Stimulated activated naive CD4-positive, alpha-beta T cell (primary cell): ENCODE measurements around the gene SUCLA2.
"Not testable (repeated sequence)": the region's sequence is repeated elsewhere in the genome, so short reads cannot be mapped to it uniquely, and the experiment has no call there.

Source experiments
- DNase-seq, 6 experiments: peaks; one replicate each; lab custom pipeline; 2025; lab: John Stamatoyannopoulos, UW

SUCLA2 gene

DNA sequence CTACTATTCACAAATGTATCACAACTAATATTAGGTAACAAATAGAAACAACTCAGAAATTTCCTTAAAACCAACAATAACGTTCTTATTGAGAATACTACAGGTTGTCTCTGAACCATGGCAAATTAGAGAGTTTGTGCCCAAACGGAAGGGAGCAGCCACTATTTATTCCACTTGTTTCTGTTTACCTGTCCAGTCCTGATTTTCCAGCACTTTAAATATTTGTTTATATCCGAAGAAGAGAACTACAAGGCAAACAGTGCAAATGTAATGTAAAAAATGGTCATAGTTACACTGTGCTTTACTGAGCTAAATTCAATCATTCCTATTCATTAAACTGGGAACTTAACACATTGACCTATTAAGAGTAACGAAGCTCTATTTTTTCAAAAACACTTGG, 9.2 kb downstream of the SUCLA2 start:
- no peak for DNase-seq

GRCh38 chr13:47990920-47991466, 10.1 kb downstream of the SUCLA2 start:
- no peak for DNase-seq

GRCh38 chr13:47990427-47990826, 10.6 kb downstream of the SUCLA2 start:
- no peak for DNase-seq

DNA sequence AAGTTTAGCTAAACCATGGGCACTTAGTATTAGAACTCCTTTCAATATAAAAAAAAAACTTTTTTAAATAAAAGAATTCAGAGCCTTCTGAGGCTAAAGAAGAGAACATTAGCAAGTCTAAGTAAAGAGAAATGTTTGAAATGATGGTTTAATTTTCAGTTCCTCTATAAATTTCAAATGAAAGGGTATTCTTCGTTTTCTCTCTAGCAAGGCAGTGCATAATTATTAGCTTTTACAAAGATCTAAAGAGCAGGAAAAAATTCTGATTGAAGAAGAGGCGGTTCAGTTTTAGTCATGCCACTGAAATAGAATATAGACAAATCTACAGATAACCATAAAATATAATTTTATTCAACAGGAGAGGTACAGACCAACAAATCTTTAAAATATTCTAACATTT, 18.0 kb downstream of the SUCLA2 start:
- DNase-seq, result no peak

DNA sequence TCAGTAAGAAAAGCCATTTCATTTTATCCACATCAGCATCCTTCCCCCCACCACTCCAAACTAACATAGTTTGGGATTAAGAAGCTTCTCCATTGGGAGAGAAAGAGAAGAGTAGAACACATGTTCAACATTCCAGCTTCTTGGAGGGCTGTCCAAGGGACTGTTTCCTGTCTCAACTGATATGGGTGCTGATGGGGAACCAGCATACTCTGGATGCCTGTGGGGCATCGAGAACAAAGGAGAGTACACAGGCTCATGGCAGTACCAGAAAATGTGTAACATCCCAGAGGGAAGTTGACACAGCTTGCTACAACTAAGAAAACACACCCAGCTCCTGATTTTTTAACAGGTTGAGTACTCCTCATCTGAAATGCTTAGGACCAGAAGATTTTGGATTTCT, 24.7 kb downstream of the SUCLA2 start:
- DNase-seq, result no peak

- no peak for DNase-seq
Measured at GRCh38 chr13:47964863-47965262, 36.2 kb downstream of the SUCLA2 start.

- DNase-seq, result no peak
Measured at GRCh38 chr13:47962237-47962636, 38.8 kb downstream of the SUCLA2 start.

GRCh38 chr13:47959468-47960247, 41.4 kb downstream of the SUCLA2 start:
- no peak for DNase-seq

DNA sequence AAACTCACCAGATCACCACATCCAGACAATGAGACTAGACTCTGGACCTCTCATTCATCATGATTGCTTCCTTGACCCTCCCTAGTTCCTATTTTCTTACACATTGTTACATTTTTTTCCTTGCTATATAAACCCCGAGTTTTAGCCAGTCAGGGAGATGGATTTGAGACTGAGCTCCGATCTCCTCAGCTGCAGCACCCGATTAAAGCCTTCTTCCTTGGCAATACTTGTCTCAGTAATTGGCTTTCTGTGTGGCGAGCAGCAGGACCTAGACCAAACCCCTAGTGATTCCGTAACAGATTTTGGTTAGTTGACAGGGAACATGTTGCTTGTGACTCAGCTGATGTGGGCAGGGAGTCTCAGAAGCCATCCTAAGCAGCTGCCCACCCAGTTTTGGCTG, 44.0 kb downstream of the SUCLA2 start:
- DNase-seq, result no peak

DNA sequence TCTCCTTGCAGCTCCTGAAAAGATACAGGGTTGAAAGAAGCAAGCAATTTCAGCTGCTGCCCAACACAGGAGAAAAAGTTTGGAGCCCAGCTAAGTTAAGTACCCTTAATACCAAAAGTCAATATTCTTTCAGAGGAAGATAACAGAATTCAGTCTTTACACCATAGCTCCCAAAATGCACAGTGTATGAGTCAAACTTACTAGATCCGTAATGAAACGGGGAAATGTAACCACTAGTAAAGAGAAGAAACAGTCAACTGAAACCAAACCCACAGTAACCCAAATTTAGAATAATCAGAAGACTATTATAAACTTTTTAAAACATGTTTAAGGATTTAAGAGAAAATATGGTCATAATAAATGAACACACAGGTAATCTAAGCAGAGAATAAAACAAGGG, 45.2 kb downstream of the SUCLA2 start:
- no peak for DNase-seq

- DNase-seq, result no peak
Measured at GRCh38 chr13:47949799-47950198, 51.3 kb downstream of the SUCLA2 start.

DNA sequence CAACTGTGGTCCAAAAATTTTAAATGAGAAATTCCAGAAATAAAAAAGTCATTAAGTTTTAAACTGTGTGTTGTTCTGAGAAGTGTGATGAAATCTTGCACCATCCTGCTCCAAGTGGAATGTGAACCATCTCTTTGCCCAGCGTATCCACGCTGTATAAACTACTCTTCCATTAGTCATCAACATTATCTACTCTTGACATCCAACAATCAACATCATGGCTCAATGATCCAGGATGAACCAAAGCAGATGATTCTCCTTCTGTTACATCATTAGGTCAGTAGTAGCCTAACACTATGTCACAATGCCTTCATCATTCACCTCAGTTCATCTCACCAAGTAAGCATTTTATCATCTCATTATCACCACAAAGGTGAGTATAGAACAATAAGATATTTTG, 55.3 kb downstream of the SUCLA2 start:
- no peak for DNase-seq

GRCh38 chr13:47945146-47945545, 55.9 kb downstream of the SUCLA2 start:
- not testable (repeated sequence) for DNase-seq

GRCh38 chr13:47934371-47934770, 66.7 kb downstream of the SUCLA2 start:
- DNase-seq, result no peak

GRCh38 chr13:47932950-47933923, 67.8 kb downstream of the SUCLA2 start:
- no peak for DNase-seq

DNA sequence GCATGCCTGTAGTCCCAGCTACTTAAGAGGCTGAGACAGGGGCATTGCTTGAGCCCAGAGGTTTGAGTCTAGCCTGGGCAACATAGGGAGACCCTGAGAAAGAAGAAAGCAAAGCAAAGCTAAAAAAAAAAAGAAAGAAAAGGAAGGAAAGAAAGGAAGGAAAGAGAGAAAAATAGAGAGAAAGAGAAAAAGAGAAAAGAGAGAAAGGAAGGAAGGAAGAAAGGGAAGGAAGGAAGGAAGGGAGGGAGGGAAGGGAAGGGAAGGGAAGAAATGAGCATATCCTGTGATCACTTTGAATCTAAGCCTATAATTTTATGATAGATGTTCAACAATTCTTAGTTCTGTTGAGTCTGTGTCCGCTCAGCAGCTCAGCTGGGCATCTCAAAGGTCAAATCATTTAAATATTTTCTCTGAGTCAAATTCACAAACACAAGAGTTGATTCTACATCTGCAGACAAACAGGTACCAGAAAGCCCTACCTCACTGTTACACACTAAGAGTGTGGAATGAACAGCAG, 70.4 kb downstream of the SUCLA2 start:
- no peak for DNase-seq

- DNase-seq, result no peak
Measured at GRCh38 chr13:47929156-47929555, 71.9 kb downstream of the SUCLA2 start.

DNA sequence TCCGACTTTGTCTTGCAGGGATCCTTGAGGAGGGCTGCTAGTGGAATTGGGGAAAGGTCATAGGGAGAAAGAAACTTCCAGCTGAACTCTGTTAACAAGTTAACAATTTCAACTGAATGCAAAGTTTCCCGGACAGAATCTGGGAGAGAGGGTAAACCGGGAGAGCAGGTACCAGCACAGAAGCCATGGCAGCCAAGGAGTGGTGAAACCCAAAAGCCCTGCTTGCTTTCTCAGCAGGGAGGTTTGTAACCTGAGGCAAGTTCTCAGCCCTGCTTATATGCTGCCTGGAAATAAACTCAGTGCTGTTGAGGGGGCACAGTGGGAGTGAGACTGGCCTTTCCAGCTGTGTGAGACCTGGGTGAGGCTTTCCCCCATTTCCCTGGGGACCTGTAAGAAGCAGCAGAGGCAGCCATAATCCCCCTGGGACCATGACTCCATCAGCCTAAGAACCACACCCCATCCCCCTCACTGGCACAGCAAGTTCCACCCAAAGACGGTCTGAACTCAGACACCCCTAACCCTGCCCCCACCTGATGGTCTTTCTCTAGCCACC, 84.0 kb downstream of the SUCLA2 start:
- no peak for DNase-seq

DNA sequence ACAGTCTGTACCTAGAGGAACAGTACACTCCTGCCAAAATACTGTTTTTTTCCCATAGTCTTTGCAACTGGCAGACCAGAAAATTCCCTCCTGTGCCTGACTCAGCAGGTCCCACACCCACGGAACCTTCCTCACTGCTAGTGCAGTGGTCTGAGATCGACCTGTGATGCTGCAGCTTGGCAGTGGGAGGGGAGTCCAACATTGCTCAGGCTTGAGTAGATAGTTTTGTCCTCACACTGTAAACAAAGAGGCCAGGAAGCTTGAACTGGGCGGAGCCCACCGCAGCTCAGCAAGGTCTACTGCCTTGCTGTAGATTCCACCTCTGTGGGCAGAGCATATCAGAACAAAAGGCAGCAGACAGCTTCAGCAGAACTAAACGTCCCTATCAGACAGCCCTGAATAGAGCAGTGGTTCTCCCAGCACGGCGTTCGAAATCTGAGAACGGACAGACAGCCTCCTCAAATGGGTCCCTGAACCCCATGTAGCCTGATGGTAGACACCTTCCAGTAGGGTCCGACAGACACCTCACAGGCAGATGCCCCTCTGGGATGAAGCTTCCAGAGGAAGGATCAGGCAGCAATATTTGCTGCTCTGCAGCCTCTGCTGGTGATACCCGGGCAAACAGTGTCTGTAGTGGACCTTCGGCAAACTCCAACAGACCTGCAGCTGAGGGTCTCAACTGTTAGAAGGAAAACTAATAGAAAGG, 92.7 kb downstream of the SUCLA2 start:
- DNase-seq, result no peak

GRCh38 chr13:47904891-47905290, 96.2 kb downstream of the SUCLA2 start:
- DNase-seq, result no peak

DNA sequence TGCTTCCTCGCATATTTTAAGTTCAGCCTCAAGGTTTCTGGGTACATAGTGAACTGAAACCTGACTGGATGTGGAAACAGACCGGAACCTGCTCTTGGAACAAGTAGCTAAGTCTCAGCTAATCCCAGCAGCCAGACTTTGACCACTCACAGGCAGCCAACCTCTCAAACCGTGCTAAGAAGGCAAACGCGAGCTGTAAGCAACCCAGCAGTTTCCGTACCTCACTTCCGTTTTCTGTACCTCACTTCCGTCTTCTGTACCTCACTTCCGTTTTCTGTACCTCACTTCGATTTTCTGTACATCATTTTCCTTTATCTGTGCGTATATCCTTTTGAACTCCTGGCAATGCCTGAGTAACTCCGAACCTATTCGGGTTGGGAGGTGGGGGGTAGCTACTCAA, 96.8 kb downstream of the SUCLA2 start:
- DNase-seq, result no peak

DNA sequence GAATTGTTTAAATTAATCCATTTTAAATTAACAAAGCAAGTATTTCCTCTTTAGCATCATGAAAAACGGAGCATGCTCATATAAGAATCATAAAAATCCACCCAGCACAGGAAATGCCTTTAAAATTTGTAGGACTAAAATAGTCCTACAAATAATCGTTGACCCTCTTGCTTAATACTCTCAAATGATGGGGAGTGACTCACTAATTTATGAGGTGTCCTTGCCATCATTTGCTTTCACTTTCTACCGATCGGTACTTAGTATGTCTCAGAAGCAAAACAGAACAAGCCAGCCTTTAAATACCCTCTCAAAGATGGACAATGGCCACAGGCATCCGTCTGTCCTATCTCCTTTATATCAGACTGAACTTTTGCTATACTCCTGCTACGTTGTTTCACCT, 97.2 kb downstream of the SUCLA2 start:
- no peak for DNase-seq
